CD14-positive monocyte (primary cell): ENCODE results near the gene NRG3. TPM values are rescaled to one million over a fixed set of nuclear protein-coding genes. Genes with fewer than 3 reads are reported as not detected.

ENCODE experiments used
- DNase-seq, 3 donors: peaks; one replicate each; pipeline ENCODE4 v3.0.0-alpha.2; 2011 to 2022
- H2AFZ ChIP-seq: 2 replicates; pipeline ENCODE4 v1.6.0; 2012; ENCODE audit warnings: mild to moderate bottlenecking, low read depth, low read length, inconsistent platforms; ENCODE audit not compliant: insufficient read depth, poor library complexity, severe bottlenecking
- H3K27ac ChIP-seq, 2 donors: 1 replicate in 1 of 2; 2 replicates in 1 of 2; pipeline ENCODE4 v1.5.1; 2012 to 2013; ENCODE audit warnings: low read length in 2 of 2, control low read depth in 1 of 2, inconsistent platforms in 1 of 2, low read depth in 1 of 2, mild to moderate bottlenecking in 1 of 2
- H3K27me3 ChIP-seq, 2 donors: one replicate each; pipeline versions ENCODE4 v1.6.0 to v1.6.1; 2011 to 2013; ENCODE audit warnings: low read length in 2 of 2; ENCODE audit not compliant: control insufficient read depth in 2 of 2, insufficient read depth in 2 of 2
- H3K36me3 ChIP-seq, 2 donors: replicated peaks in 1 of 2; 1 replicate in 1 of 2; 2 replicates in 1 of 2; pipeline versions ENCODE4 v1.5.1 to v1.6.1; 2012 to 2013; ENCODE audit warnings: low read length in 2 of 2, control low read depth in 1 of 2, inconsistent platforms in 1 of 2, mild to moderate bottlenecking in 1 of 2; ENCODE audit not compliant: insufficient read depth in 2 of 2, control insufficient read depth in 1 of 2
- H3K4me1 ChIP-seq, 2 donors: 1 replicate in 1 of 2; 2 replicates in 1 of 2; pipeline versions ENCODE4 v1.5.1 to v1.6.1; 2012 to 2013; ENCODE audit warnings: low read length in 2 of 2, control low read depth in 1 of 2, inconsistent platforms in 1 of 2, mild to moderate bottlenecking in 1 of 2, moderate library complexity in 1 of 2; ENCODE audit not compliant: insufficient read depth in 2 of 2, control insufficient read depth in 1 of 2
- H3K4me2 ChIP-seq: replicated peaks from 2 replicates; pipeline ENCODE3; 2012; ENCODE audit warnings: low read length, moderate library complexity, mild to moderate bottlenecking; ENCODE audit not compliant: poor library complexity, severe bottlenecking; ENCODE audit errors: extremely low read depth
- H3K4me3 ChIP-seq, 3 experiments: fragments of 200-600 bp in 1 of 3; sonication (generic) in 1 of 3; replicated peaks in 1 of 3; 1 replicate in 2 of 3; 2 replicates in 1 of 3; pipeline ENCODE4 v1.5.1; 2011 to 2013; ENCODE audit warnings: low read length in 3 of 3, mild to moderate bottlenecking in 3 of 3, control low read depth in 2 of 3, low read depth in 2 of 3, inconsistent platforms in 1 of 3, moderate library complexity in 1 of 3
- H3K79me2 ChIP-seq: 2 replicates; pipeline ENCODE4 v1.6.0; 2012; ENCODE audit warnings: mild to moderate bottlenecking, control low read depth, inconsistent platforms, low read length, moderate library complexity; ENCODE audit not compliant: insufficient read depth
- H3K9ac ChIP-seq: 2 replicates; pipeline ENCODE4 v1.6.0; 2017; ENCODE audit warnings: low read length, mild to moderate bottlenecking; ENCODE audit not compliant: insufficient read depth, poor library complexity, severe bottlenecking
- H3K9me3 ChIP-seq, 2 donors: replicated peaks in 1 of 2; 1 replicate in 1 of 2; 2 replicates in 1 of 2; pipeline versions ENCODE4 v1.5.1 to v1.6.1; 2012 to 2013; ENCODE audit warnings: low read length in 2 of 2, control low read depth in 1 of 2; ENCODE audit not compliant: control insufficient read depth in 1 of 2, insufficient read depth in 1 of 2
- H4K20me1 ChIP-seq: 2 replicates; pipeline ENCODE4 v1.6.0; 2012; ENCODE audit warnings: mild to moderate bottlenecking, low read length, control low read depth, moderate library complexity; ENCODE audit not compliant: insufficient read depth
- H3K27ac Mint-ChIP-seq, 7 donors: one replicate each; pipeline ENCODE4 v1.8.0; 2020; ENCODE audit warnings: mild to moderate bottlenecking in 7 of 7, mixed read lengths in 7 of 7, moderate library complexity in 6 of 7, inconsistent platforms in 2 of 7
- H3K27me3 Mint-ChIP-seq, 3 donors: one replicate each; pipeline ENCODE4 v1.8.0; 2021 to 2022; ENCODE audit warnings: low read depth in 3 of 3, mild to moderate bottlenecking in 3 of 3, mixed read lengths in 3 of 3, moderate library complexity in 3 of 3, inconsistent platforms in 1 of 3
- H3K36me3 Mint-ChIP-seq, 2 donors: one replicate each; pipeline ENCODE4 v1.8.0; 2020; ENCODE audit warnings: mixed read lengths in 2 of 2, inconsistent platforms in 1 of 2, mild to moderate bottlenecking in 1 of 2
- H3K4me1 Mint-ChIP-seq: one replicate; pipeline ENCODE4 v1.8.0; 2020; ENCODE audit warnings: mild to moderate bottlenecking, mixed read lengths
- H3K4me3 Mint-ChIP-seq, 2 donors: one replicate each; pipeline ENCODE4 v1.8.0; 2020; ENCODE audit warnings: mild to moderate bottlenecking in 2 of 2, mixed read lengths in 2 of 2, moderate library complexity in 1 of 2
- H3K9me3 Mint-ChIP-seq, 7 donors: one replicate each; pipeline ENCODE4 v1.8.0; 2020 to 2022; ENCODE audit warnings: mixed read lengths in 7 of 7, mild to moderate bottlenecking in 6 of 7, moderate library complexity in 6 of 7, inconsistent platforms in 2 of 7
- WGBS: methylation state at CpG from one replicate; pipeline ENCODE4 v1.1.5; 2013; ENCODE audit warnings: missing lambda C conversion rate; ENCODE audit not compliant: insufficient coverage; 5-methylcytosine and 5-hydroxymethylcytosine counted together
- intact Hi-C, 2 donors: fragments of 100-400 bp; cut with micrococcal nuclease; formaldehyde crosslinking; loops; one replicate each; pipeline versions ENCODE4 v1.15.0 to v1.15.1; 2023
- polyA plus RNA-seq, 3 donors: library from polyadenylated mRNA; depleted of rRNA in 1 of 3; unstranded in 2 of 3; stranded (reverse) in 1 of 3; fragments of 300-500 nt in 2 of 3; fragments of >200 nt in 1 of 3; fragmentation: Illumina TruSeq in 2 of 3; gene quantifications; 1 replicate in 2 of 3; 2 replicates in 1 of 3; pipeline ENCODE4 v1.2.3, GENCODE V29; 2012 to 2021
- TF ChIP-seq, protein P1 (sequence below): fragments of 200-600 bp; IDR thresholded peaks from one replicate; pipeline ENCODE4 v1.8.0; 2022; ENCODE audit warnings: antibody characterized with exemption, mild to moderate bottlenecking

NRG3 gene
- polyA plus RNA-seq, 3 donors, result not detected

DNA sequence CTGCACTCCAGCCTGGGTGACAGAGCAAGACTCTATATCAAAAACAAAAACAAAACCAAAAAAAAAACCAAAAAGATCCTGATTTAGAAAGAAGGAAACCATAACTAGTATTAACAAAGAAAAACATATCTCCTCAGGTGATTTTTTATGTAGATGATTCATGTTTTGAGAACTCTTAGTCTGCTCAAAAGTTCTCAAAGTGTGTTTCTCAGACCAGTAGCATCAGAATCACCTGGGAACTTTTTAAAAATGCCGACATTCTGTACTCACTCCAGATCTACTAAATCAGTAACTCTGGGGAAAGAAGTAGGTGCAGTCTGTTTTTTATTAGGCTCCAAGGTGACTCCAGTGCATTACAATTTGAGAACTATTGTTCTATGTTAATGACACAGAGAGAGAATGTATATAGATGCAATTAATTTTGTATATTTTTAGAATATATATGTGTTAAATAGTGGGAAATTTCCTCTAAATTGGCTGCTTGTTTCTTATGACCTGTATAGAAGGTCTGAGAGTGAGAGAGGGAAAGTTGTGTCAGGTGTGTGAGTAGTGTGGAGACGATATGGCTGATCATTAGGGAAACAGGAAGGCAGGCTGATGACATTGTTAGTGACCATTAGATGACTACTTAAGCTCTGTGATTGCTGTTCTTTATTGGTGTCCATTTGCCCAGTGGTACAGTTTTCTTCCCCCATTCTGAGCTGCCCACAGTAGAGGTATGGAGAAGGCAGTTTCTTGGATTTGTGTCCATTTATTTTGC, 1075.0 kb downstream of the NRG3 start:
- no peak overlapping the region for H3K9ac ChIP-seq
- Mint-ChIP-seq H3K27ac (no peak overlapping the region), H3K9me3 (peaks cover 0 to 11% (median 3%) of the 10 kb centered on the region in 7 donors), H3K4me3 (no peak overlapping the region), H3K4me1 (peaks cover 3% of the 10 kb centered on the region), H3K27me3 (peaks cover 0 to 4% (median 0%) of the 10 kb centered on the region in 3 donors), H3K36me3 (no peaks in the 10 kb centered on the region)
- H3K27me3 ChIP-seq, result peaks cover 0 to 2% of the 10 kb centered on the region in 2 donors
- H4K20me1 ChIP-seq, result no peaks in the 10 kb centered on the region
- no peaks in the 10 kb centered on the region for H3K79me2 ChIP-seq
- no peak overlapping the region for H2AFZ ChIP-seq
- DNase-seq, result no peak
- H3K4me2 ChIP-seq, result no peak overlapping the region
- intact Hi-C loops, result no loop called here
- no peaks in the 10 kb centered on the region for H3K36me3 ChIP-seq
- no peaks in the 10 kb centered on the region for H3K9me3 ChIP-seq
- H3K4me3 ChIP-seq, result no peak overlapping the region
- TF ChIP-seq, protein P1, sequence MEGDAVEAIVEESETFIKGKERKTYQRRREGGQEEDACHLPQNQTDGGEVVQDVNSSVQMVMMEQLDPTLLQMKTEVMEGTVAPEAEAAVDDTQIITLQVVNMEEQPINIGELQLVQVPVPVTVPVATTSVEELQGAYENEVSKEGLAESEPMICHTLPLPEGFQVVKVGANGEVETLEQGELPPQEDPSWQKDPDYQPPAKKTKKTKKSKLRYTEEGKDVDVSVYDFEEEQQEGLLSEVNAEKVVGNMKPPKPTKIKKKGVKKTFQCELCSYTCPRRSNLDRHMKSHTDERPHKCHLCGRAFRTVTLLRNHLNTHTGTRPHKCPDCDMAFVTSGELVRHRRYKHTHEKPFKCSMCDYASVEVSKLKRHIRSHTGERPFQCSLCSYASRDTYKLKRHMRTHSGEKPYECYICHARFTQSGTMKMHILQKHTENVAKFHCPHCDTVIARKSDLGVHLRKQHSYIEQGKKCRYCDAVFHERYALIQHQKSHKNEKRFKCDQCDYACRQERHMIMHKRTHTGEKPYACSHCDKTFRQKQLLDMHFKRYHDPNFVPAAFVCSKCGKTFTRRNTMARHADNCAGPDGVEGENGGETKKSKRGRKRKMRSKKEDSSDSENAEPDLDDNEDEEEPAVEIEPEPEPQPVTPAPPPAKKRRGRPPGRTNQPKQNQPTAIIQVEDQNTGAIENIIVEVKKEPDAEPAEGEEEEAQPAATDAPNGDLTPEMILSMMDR, result no peak
- 60% methylated on average over 1 of the region's 2 CpGs for WGBS
- H3K27ac ChIP-seq, result no peak overlapping the region
- H3K4me1 ChIP-seq, result peaks cover 0 to 4% of the 10 kb centered on the region in 2 donors

DNA sequence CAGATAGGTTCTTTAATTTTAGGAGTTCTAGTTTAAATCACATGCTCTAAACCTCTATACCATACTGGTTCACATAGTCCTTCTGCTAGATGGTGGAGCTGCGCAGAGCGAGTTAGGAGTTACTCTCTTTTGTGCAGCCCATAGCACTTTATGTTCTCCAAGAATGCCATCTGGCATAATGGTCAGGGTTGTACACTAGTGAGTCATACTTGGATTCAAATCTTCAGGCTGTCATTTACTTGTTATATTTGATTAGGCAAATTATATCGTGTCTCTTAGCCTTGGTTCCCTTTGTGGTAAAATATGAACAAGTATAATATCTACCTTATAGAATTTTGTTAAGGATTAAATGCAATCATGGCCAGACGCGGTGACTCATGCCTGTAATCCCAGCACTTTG, 1078.3 kb downstream of the NRG3 start:
- Histone ChIP-seq H3K79me2 (no peaks in the 10 kb centered on the region), H3K4me3 (no peak overlapping the region), H3K4me1 (no peaks in the 10 kb centered on the region), H3K9ac (no peak overlapping the region), H4K20me1 (no peaks in the 10 kb centered on the region), H3K9me3 (no peaks in the 10 kb centered on the region), H2AFZ (no peak overlapping the region), H3K4me2 (no peak overlapping the region), H3K27me3 (peaks cover 0 to 2% of the 10 kb centered on the region in 2 donors), H3K27ac (no peak overlapping the region), H3K36me3 (no peaks in the 10 kb centered on the region)
- no peak for DNase-seq
- Mint-ChIP-seq H3K27ac (no peak overlapping the region), H3K4me3 (no peak overlapping the region), H3K4me1 (no peaks in the 10 kb centered on the region), H3K36me3 (no peaks in the 10 kb centered on the region), H3K9me3 (no peaks in the 10 kb centered on the region), H3K27me3 (peaks cover 0 to 5% (median 0%) of the 10 kb centered on the region in 3 donors)
- TF ChIP-seq, protein P1, result no peak
- intact Hi-C loops, result no loop called here
- WGBS, result no CpG with 5 or more reads among the region's 5 CpGs
